H1 (cell line): ENCODE measurements around the gene ATF7IP2.

Experiments used
- POLR2AphosphoS5 ChIP-seq: IDR thresholded peaks from 2 replicates; pipeline ENCODE4 v1.6.1; 2011; ENCODE audit warnings: low read depth, low read length
- SAP30 ChIP-seq: fragments of 300-600 bp; sonication (generic); IDR thresholded peaks from 2 replicates; pipeline ENCODE4 v1.7.1; 2012; ENCODE audit warnings: low read length, moderate library complexity, mild to moderate bottlenecking, inconsistent platforms; ENCODE audit not compliant: insufficient read depth, insufficient replicate concordance
- SUZ12 ChIP-seq: fragments of 200-600 bp; sonication (generic); IDR thresholded peaks from 2 replicates; pipeline ENCODE4 v1.6.1; 2012; ENCODE audit warnings: mild to moderate bottlenecking, inconsistent platforms, low read length, moderate library complexity, mixed read lengths
- TEAD4 ChIP-seq: IDR thresholded peaks from 2 replicates; pipeline ENCODE4 v1.6.1; 2012; ENCODE audit warnings: low read depth, low read length, inconsistent platforms, mixed read lengths
- TF ChIP-seq, protein P1 (sequence below), 3 experiments: IDR thresholded peaks; 1 replicate in 2 of 3; 2 replicates in 1 of 3; pipeline versions ENCODE4 v1.5.1 to v1.6.1; 2011; ENCODE audit warnings: low read length in 3 of 3, mild to moderate bottlenecking in 3 of 3, inconsistent platforms in 2 of 3, low read depth in 1 of 3, moderate library complexity in 1 of 3; ENCODE audit not compliant: insufficient read depth in 1 of 3; ENCODE audit errors: control extremely low read depth in 1 of 3

DNA sequence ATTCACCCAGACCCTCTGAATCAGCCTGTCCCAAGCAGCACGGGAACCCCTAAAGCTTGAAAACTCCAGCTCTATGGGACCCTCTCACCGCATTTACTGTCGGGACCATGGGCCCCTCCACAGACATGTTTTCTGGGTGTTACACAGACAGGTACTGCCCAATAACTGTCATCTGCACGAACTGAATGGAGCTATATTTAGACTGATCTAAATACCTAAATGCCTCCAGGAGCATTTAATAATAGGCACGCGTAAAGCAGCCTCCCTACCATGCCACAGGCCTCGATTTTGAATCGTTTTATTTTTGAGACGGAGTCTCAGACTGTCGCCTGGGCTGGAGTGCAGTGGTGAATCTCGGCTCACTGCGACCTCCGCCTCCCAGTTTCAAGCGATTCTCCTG is 144.8 kb downstream of the ATF7IP2 start:
- TF ChIP-seq SUZ12 (no peak), POLR2AphosphoS5 (no peak), SAP30 (no peak), TEAD4 (no peak)
- TF ChIP-seq, protein P1, sequence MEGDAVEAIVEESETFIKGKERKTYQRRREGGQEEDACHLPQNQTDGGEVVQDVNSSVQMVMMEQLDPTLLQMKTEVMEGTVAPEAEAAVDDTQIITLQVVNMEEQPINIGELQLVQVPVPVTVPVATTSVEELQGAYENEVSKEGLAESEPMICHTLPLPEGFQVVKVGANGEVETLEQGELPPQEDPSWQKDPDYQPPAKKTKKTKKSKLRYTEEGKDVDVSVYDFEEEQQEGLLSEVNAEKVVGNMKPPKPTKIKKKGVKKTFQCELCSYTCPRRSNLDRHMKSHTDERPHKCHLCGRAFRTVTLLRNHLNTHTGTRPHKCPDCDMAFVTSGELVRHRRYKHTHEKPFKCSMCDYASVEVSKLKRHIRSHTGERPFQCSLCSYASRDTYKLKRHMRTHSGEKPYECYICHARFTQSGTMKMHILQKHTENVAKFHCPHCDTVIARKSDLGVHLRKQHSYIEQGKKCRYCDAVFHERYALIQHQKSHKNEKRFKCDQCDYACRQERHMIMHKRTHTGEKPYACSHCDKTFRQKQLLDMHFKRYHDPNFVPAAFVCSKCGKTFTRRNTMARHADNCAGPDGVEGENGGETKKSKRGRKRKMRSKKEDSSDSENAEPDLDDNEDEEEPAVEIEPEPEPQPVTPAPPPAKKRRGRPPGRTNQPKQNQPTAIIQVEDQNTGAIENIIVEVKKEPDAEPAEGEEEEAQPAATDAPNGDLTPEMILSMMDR (IDR thresholded peaks at IDR 0.05; ENCODE audit: control extremely low read depth in 1 of 3, insufficient read depth in 1 of 3, low read depth in 1 of 3, low read length in 3 of 3) = no peak
